ENCODE measurements around the gene DMWD.

DMWD gene

DNA sequence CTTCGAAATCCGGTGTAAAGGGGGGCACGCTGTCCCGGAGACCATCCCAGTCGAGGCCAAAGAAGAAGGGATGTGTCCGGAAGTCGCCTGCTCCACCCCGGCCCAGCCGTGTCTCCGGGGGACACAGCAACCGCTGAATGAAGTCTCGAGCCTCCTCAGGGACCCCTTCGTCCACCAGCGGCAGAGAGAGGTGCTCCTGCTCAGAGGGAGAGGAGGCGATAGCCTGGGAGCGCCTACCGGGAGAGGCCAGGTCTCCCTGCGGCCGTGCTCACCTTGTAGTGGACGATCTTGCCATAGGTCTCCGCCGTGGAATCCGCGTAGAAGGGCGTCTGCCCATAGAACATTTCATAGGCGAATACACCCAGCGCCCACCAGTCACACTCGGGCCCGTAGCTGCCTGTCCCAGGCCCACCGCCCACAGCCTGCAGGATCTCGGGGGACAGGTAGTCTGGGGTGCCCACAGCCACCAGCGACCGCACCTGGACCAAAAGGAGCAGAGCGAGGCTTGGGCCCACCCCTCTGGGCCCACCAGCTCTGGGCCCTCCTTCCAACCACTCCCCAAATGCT, 15.2 kb downstream of the DMWD start:
- 0 out of 2 replicates have a peak, but pooled peaks cover 11% of the 10 kb centered on the region for H3K36me3 ChIP-seq (ENCODE audit: insufficient read depth, low read length)
- H3K4me3 ChIP-seq (ENCODE audit: low read depth, low read length): no peak overlapping the region
- H3K4me1 ChIP-seq (ENCODE audit: control insufficient read depth, insufficient read depth, low read length, unreplicated experiment): peaks cover 15% of the 10 kb centered on the region
- no peaks in the 10 kb centered on the region for H3K79me2 ChIP-seq (ENCODE audit: control insufficient read depth, insufficient read depth, low read length, unreplicated experiment)
- H3K27me3 ChIP-seq (ENCODE audit: insufficient read depth, low read length): no peaks in the 10 kb centered on the region
- no peak overlapping the region for H3K27ac ChIP-seq (ENCODE audit: low read depth, low read length)
- H2AFZ ChIP-seq (ENCODE audit: low read length, unreplicated experiment): no peak overlapping the region

DNA sequence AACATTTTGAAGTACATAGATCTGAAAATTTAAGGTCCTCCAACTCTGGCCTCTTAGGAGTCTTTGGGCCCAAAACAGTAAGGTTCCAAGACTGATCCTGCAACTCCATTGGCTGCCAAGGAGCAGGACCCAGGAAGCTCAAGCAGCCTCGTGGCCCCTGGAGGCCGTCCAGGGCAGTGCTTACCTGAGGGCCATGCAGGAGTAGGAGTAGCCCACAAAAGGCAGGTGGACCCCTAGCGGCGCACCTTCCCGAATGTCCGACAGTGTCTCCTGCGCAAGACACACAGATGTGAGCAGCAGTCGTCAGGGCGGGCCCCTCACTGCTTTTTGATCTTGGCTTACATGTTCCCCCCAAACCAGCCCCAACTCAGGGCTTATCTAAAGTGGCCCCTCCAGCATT, 17.9 kb downstream of the DMWD start:
- Histone ChIP-seq H3K79me2 (ENCODE audit: control insufficient read depth, insufficient read depth, low read length, unreplicated experiment) (no peaks in the 10 kb centered on the region), H3K36me3 (ENCODE audit: insufficient read depth, low read length) (0 out of 2 replicates have a peak, but pooled peaks cover 7% of the 10 kb centered on the region), H2AFZ (ENCODE audit: low read length, unreplicated experiment) (no peak overlapping the region), H3K27ac (ENCODE audit: low read depth, low read length) (no peak overlapping the region), H3K27me3 (ENCODE audit: insufficient read depth, low read length) (no peaks in the 10 kb centered on the region), H3K4me1 (ENCODE audit: control insufficient read depth, insufficient read depth, low read length, unreplicated experiment) (no peaks in the 10 kb centered on the region), H3K4me3 (ENCODE audit: low read depth, low read length) (no peak overlapping the region)

GRCh38 chr19:45773384-45773783, 19.3 kb downstream of the DMWD start:
- Histone ChIP-seq H3K4me1 (ENCODE audit: control insufficient read depth, insufficient read depth, low read length, unreplicated experiment) (no peaks in the 10 kb centered on the region), H3K79me2 (ENCODE audit: control insufficient read depth, insufficient read depth, low read length, unreplicated experiment) (no peaks in the 10 kb centered on the region), H3K27me3 (ENCODE audit: insufficient read depth, low read length) (no peaks in the 10 kb centered on the region), H3K36me3 (ENCODE audit: insufficient read depth, low read length) (0 out of 2 replicates have a peak, but pooled peaks cover 2% of the 10 kb centered on the region), H3K27ac (ENCODE audit: low read depth, low read length) (no peak overlapping the region), H2AFZ (ENCODE audit: low read length, unreplicated experiment) (no peak overlapping the region), H3K4me3 (ENCODE audit: low read depth, low read length) (no peak overlapping the region)

DNA sequence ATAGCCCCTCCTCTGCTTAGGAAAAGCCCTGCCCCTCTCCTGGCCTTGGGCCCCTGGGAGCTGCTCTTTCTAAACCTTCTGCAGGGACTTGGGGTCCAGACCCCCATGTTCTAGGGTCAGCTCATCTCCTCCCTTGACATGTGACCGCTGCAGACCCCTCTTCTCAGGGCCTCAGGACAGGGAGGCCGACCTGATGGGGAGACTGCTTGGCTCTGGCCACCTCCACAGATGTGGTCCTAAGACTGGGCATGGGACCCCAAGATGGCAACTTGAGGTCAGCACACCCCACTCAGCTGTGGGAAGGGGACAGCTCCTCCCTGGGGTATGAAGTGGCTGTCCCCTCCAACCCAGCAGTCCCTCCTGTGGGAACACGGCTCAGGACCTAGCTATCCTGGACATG, 19.7 kb downstream of the DMWD start:
- Histone ChIP-seq H3K27me3 (ENCODE audit: insufficient read depth, low read length) (no peaks in the 10 kb centered on the region), H3K79me2 (ENCODE audit: control insufficient read depth, insufficient read depth, low read length, unreplicated experiment) (no peaks in the 10 kb centered on the region), H2AFZ (ENCODE audit: low read length, unreplicated experiment) (no peak overlapping the region), H3K4me3 (ENCODE audit: low read depth, low read length) (no peak overlapping the region), H3K36me3 (ENCODE audit: insufficient read depth, low read length) (no peaks in the 10 kb centered on the region), H3K27ac (ENCODE audit: low read depth, low read length) (no peak overlapping the region), H3K4me1 (ENCODE audit: control insufficient read depth, insufficient read depth, low read length, unreplicated experiment) (no peaks in the 10 kb centered on the region)

DNA sequence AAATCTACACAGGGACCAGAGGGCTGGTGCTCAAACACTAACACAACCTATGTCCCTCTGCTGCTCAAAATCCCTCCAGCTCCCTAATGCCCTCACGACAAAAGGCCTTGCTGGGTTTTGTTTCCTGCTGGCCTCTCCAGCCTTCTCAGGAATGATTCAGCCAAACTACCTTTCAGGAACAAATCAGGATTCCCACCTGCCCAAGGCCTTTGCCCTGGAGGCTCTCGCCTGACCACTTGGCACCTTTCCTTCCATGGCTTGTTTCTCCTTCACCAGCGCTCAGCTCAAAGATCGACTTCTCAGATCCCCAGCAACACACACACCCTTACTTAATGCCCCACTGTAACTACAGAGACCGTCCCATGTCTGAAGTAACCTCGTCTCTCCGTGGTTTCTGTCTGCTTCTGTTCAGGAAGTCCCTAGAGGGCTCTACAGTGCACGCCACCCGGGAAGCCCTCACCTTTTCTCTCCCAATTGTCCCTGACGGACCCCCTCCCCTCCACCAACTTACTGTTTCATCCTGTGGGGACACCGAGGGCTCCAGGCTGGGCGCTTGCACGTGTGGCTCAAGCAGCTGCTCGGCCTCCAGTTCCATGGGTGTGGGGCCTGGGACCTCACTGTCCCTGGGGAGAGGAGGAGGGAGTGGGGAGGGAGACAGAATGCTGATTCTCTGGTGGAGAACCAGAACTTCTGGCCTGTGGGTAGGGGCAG, 20.4 kb downstream of the DMWD start:
- no peak overlapping the region for H3K27ac ChIP-seq (ENCODE audit: low read depth, low read length)
- no peaks in the 10 kb centered on the region for H3K36me3 ChIP-seq (ENCODE audit: insufficient read depth, low read length)
- no peaks in the 10 kb centered on the region for H3K27me3 ChIP-seq (ENCODE audit: insufficient read depth, low read length)
- H3K4me3 ChIP-seq (ENCODE audit: low read depth, low read length): no peak overlapping the region
- no peaks in the 10 kb centered on the region for H3K79me2 ChIP-seq (ENCODE audit: control insufficient read depth, insufficient read depth, low read length, unreplicated experiment)
- H2AFZ ChIP-seq (ENCODE audit: low read length, unreplicated experiment): no peak overlapping the region
- no peaks in the 10 kb centered on the region for H3K4me1 ChIP-seq (ENCODE audit: control insufficient read depth, insufficient read depth, low read length, unreplicated experiment)

DNA sequence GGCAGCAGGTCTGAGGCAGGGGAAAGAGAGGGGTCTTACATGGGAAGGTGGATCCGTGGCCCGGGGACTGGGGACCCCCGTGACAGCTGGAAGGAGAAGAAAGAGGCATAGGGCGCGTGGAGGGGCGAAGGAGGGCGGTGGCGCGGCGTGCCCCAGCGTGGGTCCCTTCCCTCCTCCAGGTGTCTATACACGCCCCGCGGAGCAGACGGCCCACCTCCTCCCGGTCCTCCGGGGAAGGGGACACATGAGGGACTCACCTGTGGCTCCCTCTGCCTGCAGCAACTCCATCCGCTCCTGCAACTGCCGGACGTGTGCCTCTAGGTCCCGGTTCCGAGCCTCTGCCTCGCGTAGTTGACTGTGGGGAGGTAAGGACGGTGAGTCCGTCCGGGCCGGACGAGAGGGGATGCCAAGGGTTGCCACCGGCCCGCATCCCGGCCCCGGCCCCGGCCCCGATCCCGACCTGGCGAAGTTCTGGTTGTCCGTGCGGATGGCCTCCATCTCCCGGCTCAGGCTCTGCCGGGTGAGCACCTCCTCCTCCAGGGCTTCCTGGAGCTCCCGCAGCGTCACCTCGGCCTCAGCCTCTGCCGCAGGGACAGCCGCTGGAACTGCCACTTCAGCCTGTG, 21.2 kb downstream of the DMWD start:
- peaks cover 4% of the 10 kb centered on the region for H3K79me2 ChIP-seq (ENCODE audit: control insufficient read depth, insufficient read depth, low read length, unreplicated experiment)
- H3K4me3 ChIP-seq (ENCODE audit: low read depth, low read length): no peak overlapping the region
- H3K27me3 ChIP-seq (ENCODE audit: insufficient read depth, low read length): no peaks in the 10 kb centered on the region
- H2AFZ ChIP-seq (ENCODE audit: low read length, unreplicated experiment): no peak overlapping the region
- H3K27ac ChIP-seq (ENCODE audit: low read depth, low read length): no peak overlapping the region
- H3K4me1 ChIP-seq (ENCODE audit: control insufficient read depth, insufficient read depth, low read length, unreplicated experiment): no peaks in the 10 kb centered on the region
- H3K36me3 ChIP-seq (ENCODE audit: insufficient read depth, low read length): no peaks in the 10 kb centered on the region

DNA sequence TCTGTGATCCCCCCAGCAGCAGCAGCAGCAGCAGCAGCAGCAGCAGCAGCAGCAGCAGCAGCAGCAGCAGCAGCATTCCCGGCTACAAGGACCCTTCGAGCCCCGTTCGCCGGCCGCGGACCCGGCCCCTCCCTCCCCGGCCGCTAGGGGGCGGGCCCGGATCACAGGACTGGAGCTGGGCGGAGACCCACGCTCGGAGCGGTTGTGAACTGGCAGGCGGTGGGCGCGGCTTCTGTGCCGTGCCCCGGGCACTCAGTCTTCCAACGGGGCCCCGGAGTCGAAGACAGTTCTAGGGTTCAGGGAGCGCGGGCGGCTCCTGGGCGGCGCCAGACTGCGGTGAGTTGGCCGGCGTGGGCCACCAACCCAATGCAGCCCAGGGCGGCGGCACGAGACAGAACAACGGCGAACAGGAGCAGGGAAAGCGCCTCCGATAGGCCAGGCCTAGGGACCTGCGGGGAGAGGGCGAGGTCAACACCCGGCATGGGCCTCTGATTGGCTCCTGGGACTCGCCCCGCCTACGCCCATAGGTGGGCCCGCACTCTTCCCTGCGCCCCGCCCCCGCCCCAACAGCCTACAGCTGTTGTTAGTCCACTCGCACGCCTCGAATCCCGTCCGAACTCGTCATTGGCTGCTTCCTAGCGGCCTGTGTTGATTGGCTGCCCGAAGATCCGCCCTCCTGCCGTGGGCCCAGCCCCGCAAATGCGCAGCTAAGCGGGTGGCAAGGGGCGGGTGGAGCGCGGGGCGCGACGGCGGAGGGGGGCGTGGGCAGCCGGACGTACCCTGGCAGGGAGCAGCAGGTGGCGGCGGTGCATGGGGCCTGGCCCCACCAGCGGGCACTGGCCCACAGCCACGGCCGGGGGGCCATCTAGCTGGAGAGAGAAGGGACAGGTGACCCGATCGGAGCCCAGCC, 22.2 kb downstream of the DMWD start:
- no peaks in the 10 kb centered on the region for H3K4me1 ChIP-seq (ENCODE audit: control insufficient read depth, insufficient read depth, low read length, unreplicated experiment)
- no peak overlapping the region for H2AFZ ChIP-seq (ENCODE audit: low read length, unreplicated experiment)
- peak overlapping the region; percentile 70 for H3K4me3 ChIP-seq (ENCODE audit: low read depth, low read length)
- peak overlapping the region; percentile 61 for H3K27ac ChIP-seq (ENCODE audit: low read depth, low read length)
- no peaks in the 10 kb centered on the region for H3K27me3 ChIP-seq (ENCODE audit: insufficient read depth, low read length)
- H3K79me2 ChIP-seq (ENCODE audit: control insufficient read depth, insufficient read depth, low read length, unreplicated experiment): peaks cover 7% of the 10 kb centered on the region
- no peaks in the 10 kb centered on the region for H3K36me3 ChIP-seq (ENCODE audit: insufficient read depth, low read length)

GRCh38 chr19:45769821-45770191, 22.8 kb downstream of the DMWD start:
- Histone ChIP-seq H3K4me3 (ENCODE audit: low read depth, low read length) (peak overlapping the region; percentile 70), H2AFZ (ENCODE audit: low read length, unreplicated experiment) (no peak overlapping the region), H3K36me3 (ENCODE audit: insufficient read depth, low read length) (no peaks in the 10 kb centered on the region), H3K4me1 (ENCODE audit: control insufficient read depth, insufficient read depth, low read length, unreplicated experiment) (no peaks in the 10 kb centered on the region), H3K27ac (ENCODE audit: low read depth, low read length) (peak overlapping the region; percentile 61), H3K79me2 (ENCODE audit: control insufficient read depth, insufficient read depth, low read length, unreplicated experiment) (peaks cover 7% of the 10 kb centered on the region), H3K27me3 (ENCODE audit: insufficient read depth, low read length) (no peaks in the 10 kb centered on the region)

DNA sequence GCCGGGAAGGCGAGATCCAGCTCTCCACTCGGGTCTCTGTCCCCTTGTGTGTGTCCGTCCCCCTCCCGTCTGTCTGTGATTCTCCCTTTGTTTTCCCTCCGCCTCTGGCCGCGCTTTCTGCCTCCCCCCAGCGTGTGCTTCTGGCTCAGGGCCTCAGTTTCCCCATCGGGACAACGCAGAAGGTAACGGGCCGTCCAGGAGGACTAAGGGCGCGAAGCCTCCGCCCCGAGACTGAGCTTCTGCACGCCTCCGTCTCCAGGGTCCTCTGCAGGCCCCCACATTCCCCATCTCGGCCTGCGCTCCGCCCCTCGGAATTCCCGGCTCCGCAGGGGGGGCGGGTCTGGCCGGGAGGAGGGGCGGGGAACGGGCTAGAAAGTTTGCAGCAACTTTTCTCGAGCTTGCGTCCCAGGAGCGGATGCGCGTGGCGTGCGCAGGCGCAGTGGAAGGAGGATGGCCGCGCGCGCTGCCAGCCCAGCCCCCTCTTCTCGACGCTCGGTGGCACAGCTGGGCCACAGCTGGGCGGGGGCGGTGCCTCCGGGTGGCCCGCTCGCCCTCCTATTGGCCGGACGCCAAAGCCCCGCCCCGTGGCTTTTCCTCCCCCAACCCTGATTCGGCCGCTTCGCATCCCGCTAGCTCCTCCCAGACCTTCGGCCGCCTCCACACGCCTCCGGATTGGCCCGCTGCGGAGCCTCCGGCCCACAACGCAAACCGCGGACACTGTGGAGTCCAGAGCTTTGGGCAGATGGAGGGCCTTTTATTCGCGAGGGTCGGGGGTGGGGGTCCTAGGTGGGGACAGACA, 23.5 kb downstream of the DMWD start, which contains the start of gene SIX5:
TSS of gene SIX5 (minus strand) at position 269 of the 799 bp plus-strand sequence. CDS start 408 bp downstream, outside the sequence.
- Histone ChIP-seq H3K4me3 (ENCODE audit: low read depth, low read length) (peak within 1 kb of the TSS; percentile 88), H3K36me3 (ENCODE audit: insufficient read depth, low read length) (no peaks in the 10 kb centered on the region), H2AFZ (ENCODE audit: low read length, unreplicated experiment) (no peak within 1 kb of the TSS), H3K4me1 (ENCODE audit: control insufficient read depth, insufficient read depth, low read length, unreplicated experiment) (no peaks in the 10 kb centered on the region), H3K27ac (ENCODE audit: low read depth, low read length) (peak within 1 kb of the TSS; percentile 87), H3K79me2 (ENCODE audit: control insufficient read depth, insufficient read depth, low read length, unreplicated experiment) (peaks cover 7% of the 10 kb centered on the region), H3K27me3 (ENCODE audit: insufficient read depth, low read length) (no peaks in the 10 kb centered on the region)

DNA sequence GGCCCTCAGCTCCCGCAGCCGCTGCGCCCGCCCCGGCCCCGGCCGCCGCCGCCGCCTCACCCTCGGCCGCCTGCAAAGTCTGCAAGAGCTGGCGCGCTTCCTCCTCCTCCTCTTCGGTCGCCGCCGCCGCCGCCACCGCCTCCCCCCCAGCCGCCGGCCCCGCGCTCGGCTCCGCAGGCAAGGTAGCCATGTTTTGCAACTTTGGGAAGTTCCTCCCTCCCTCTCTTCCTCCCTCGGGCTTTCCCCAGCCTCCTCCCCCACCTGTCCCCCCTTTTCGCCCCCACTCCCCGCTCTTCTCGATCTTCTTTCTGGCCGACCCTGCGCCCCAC, 24.0 kb downstream of the DMWD start:
- no peak overlapping the region for H2AFZ ChIP-seq (ENCODE audit: low read length, unreplicated experiment)

More for the DNA sequence above, 24.0 kb downstream of the DMWD start:
- Histone ChIP-seq H3K27ac (ENCODE audit: low read depth, low read length) (peak overlapping the region; percentile 87), H3K79me2 (ENCODE audit: control insufficient read depth, insufficient read depth, low read length, unreplicated experiment) (peaks cover 7% of the 10 kb centered on the region), H3K4me3 (ENCODE audit: low read depth, low read length) (peak overlapping the region; percentile 88), H3K4me1 (ENCODE audit: control insufficient read depth, insufficient read depth, low read length, unreplicated experiment) (no peaks in the 10 kb centered on the region), H3K27me3 (ENCODE audit: insufficient read depth, low read length) (no peaks in the 10 kb centered on the region), H3K36me3 (ENCODE audit: insufficient read depth, low read length) (no peaks in the 10 kb centered on the region)
